Hepatocyte (in vitro differentiated cells): ENCODE data around the gene ITGAD.

ENCODE experiments used
- EZH2 ChIP-seq: fragments of 200-600 bp; sonication (generic); IDR thresholded peaks from 2 replicates; pipeline ENCODE4 v1.6.1; 2016; ENCODE audit warnings: antibody characterized with exemption, mild to moderate bottlenecking, borderline replicate concordance
- EZH2phosphoT487 ChIP-seq: fragments of 200-600 bp; sonication (generic); IDR thresholded peaks from one replicate; pipeline ENCODE4 v1.6.1; 2018; ENCODE audit warnings: antibody characterized with exemption, mild to moderate bottlenecking, low read depth, moderate library complexity; ENCODE audit not compliant: unreplicated experiment, severe bottlenecking
- TF ChIP-seq, protein P1 (sequence below): fragments of 200-600 bp; sonication (generic); IDR thresholded peaks from 2 replicates; pipeline ENCODE4 v1.5.1; 2016; ENCODE audit warnings: antibody characterized with exemption, mild to moderate bottlenecking; ENCODE audit not compliant: poor library complexity

DNA sequence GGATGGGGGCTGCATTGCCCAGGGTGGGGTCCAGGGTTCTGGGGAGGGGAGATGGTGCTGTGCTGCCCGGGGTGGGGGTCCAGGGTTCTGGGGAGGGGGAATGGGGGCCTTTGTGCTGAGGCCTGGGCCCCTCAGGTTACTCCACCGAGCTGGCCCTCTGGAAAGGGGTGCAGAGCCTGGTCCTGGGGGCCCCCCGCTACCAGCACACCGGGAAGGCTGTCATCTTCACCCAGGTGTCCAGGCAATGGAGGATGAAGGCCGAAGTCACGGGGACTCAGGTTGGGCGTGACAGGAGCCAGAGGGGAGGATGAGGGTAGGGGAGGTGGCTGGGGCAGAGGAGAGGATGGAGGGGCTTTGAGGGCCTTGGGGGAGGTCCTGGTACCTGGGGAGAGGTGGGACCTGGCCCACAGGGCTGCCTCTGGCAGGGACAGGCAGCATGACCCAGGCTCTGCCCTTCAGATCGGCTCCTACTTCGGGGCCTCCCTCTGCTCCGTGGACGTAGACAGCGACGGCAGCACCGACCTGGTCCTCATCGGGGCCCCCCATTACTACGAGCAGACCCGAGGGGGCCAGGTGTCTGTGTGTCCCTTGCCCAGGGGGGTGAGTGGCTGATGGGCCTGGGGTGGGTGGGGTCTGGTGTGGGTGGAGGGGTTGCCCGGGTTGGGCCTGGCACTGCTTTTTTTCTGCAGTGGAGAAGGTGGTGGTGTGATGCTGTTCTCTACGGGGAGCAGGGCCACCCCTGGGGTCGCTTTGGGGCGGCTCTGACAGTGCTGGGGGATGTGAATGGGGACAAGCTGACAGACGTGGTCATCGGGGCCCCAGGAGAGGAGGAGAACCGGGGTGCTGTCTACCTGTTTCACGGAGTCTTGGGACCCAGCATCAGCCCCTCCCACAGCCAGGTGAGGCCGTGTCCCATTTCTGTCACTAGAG lies 30.4 kb upstream of the ITGAD start:
- TF ChIP-seq, protein P1, sequence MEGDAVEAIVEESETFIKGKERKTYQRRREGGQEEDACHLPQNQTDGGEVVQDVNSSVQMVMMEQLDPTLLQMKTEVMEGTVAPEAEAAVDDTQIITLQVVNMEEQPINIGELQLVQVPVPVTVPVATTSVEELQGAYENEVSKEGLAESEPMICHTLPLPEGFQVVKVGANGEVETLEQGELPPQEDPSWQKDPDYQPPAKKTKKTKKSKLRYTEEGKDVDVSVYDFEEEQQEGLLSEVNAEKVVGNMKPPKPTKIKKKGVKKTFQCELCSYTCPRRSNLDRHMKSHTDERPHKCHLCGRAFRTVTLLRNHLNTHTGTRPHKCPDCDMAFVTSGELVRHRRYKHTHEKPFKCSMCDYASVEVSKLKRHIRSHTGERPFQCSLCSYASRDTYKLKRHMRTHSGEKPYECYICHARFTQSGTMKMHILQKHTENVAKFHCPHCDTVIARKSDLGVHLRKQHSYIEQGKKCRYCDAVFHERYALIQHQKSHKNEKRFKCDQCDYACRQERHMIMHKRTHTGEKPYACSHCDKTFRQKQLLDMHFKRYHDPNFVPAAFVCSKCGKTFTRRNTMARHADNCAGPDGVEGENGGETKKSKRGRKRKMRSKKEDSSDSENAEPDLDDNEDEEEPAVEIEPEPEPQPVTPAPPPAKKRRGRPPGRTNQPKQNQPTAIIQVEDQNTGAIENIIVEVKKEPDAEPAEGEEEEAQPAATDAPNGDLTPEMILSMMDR: no peak
- no peak for TF ChIP-seq EZH2
- no peak for TF ChIP-seq EZH2phosphoT487
